Body of pancreas (tissue), 4 donors: ENCODE results near the gene WDR93.

Source experiments
- POLR2A ChIP-seq, 3 donors: fragments of 450-650 bp; IDR thresholded peaks; one replicate each; pipeline ENCODE4 v1.6.1; 2016; ENCODE audit warnings: antibody characterized with exemption in 3 of 3, mild to moderate bottlenecking in 2 of 3
- TF ChIP-seq, protein P1 (sequence below), 7 experiments: fragments of 450-650 bp in 4 of 7; fragments of 200-600 bp in 3 of 7; sonication (generic) in 3 of 7; IDR thresholded peaks; one replicate each; pipeline ENCODE4 v1.5.1; 2016 to 2019; ENCODE audit warnings: antibody characterized with exemption in 7 of 7

GRCh38 chr15:89723031-89723430 lies 32.4 kb downstream of the WDR93 start:
- TF ChIP-seq, protein P1, sequence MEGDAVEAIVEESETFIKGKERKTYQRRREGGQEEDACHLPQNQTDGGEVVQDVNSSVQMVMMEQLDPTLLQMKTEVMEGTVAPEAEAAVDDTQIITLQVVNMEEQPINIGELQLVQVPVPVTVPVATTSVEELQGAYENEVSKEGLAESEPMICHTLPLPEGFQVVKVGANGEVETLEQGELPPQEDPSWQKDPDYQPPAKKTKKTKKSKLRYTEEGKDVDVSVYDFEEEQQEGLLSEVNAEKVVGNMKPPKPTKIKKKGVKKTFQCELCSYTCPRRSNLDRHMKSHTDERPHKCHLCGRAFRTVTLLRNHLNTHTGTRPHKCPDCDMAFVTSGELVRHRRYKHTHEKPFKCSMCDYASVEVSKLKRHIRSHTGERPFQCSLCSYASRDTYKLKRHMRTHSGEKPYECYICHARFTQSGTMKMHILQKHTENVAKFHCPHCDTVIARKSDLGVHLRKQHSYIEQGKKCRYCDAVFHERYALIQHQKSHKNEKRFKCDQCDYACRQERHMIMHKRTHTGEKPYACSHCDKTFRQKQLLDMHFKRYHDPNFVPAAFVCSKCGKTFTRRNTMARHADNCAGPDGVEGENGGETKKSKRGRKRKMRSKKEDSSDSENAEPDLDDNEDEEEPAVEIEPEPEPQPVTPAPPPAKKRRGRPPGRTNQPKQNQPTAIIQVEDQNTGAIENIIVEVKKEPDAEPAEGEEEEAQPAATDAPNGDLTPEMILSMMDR (IDR thresholded peaks at IDR 0.05), result no peak
- no peak for TF ChIP-seq POLR2A (IDR thresholded peaks at IDR 0.05)
